OCI-LY1 (cell line): ENCODE data around the gene AJUBA.

ENCODE experiments used
- H2AFZ ChIP-seq: fragments of 200-600 bp; sonication (generic), shearing (Covaris generic); 2 replicates; pipeline ENCODE4 v1.6.0; 2014; ENCODE audit warnings: antibody characterized with exemption, mild to moderate bottlenecking, low read length
- H3F3A ChIP-seq: fragments of 200-600 bp; sonication (generic), shearing (Covaris generic); 2 replicates; pipeline ENCODE4 v1.6.0; 2014; ENCODE audit warnings: mild to moderate bottlenecking, antibody characterized with exemption, low read length, moderate library complexity; ENCODE audit not compliant: insufficient read depth
- H3K27ac ChIP-seq: fragments of 200-600 bp; sonication (generic); 2 replicates; pipeline ENCODE4 v1.5.1; 2014; ENCODE audit warnings: low read length, mixed run types, mild to moderate bottlenecking, low read depth; ENCODE audit not compliant: poor library complexity, severe bottlenecking
- H3K27me3 ChIP-seq: fragments of 200-600 bp; sonication (generic); 2 replicates; pipeline ENCODE4 v1.6.0; 2014; ENCODE audit warnings: antibody characterized with exemption, mild to moderate bottlenecking, low read length, moderate library complexity; ENCODE audit not compliant: insufficient read depth
- H3K36me3 ChIP-seq: fragments of 200-600 bp; sonication (generic); 2 replicates; pipeline ENCODE4 v1.6.1; 2014; ENCODE audit warnings: mild to moderate bottlenecking, antibody characterized with exemption, low read length, moderate library complexity, mixed read lengths; ENCODE audit not compliant: insufficient read depth
- H3K4me1 ChIP-seq: fragments of 200-600 bp; sonication (generic); 2 replicates; pipeline ENCODE4 v1.5.1; 2014; ENCODE audit warnings: mild to moderate bottlenecking, low read length, moderate library complexity; ENCODE audit not compliant: insufficient read depth, severe bottlenecking
- H3K4me2 ChIP-seq: fragments of 200-600 bp; sonication (generic), shearing (Covaris generic); 2 replicates; pipeline ENCODE4 v1.6.1; 2014; ENCODE audit warnings: low read length
- H3K4me3 ChIP-seq: fragments of 200-600 bp; sonication (generic); 2 replicates; pipeline ENCODE4 v1.5.1; 2014; ENCODE audit warnings: low read length, low read depth, mild to moderate bottlenecking, mixed read lengths; ENCODE audit not compliant: poor library complexity, severe bottlenecking
- H3K79me2 ChIP-seq: fragments of 200-600 bp; shearing (Covaris generic); 2 replicates; pipeline ENCODE4 v1.6.1; 2016; ENCODE audit warnings: mixed run types, low read length, mixed read lengths; ENCODE audit not compliant: insufficient read depth
- H3K9ac ChIP-seq: fragments of 200-600 bp; sonication (generic), shearing (Covaris generic); 2 replicates; pipeline ENCODE4 v1.6.1; 2014; ENCODE audit warnings: mild to moderate bottlenecking, low read length, mixed read lengths
- H3K9me2 ChIP-seq: fragments of 200-600 bp; sonication (generic), shearing (Covaris generic); 2 replicates; pipeline ENCODE4 v1.6.1; 2014; ENCODE audit warnings: low read depth, mild to moderate bottlenecking, low read length, mixed read lengths
- H3K9me3 ChIP-seq: fragments of 200-600 bp; shearing (Covaris generic); 2 replicates; pipeline ENCODE4 v1.6.1; 2014; ENCODE audit warnings: low read length, mixed read lengths
- H4K20me1 ChIP-seq: fragments of 200-600 bp; sonication (generic), shearing (Covaris generic); 2 replicates; pipeline ENCODE4 v1.6.0; 2016; ENCODE audit warnings: mild to moderate bottlenecking, low read length; ENCODE audit not compliant: insufficient read depth
- CTCF ChIP-seq: fragments of 200-600 bp; sonication (generic), shearing (Covaris generic); IDR thresholded peaks from 2 replicates; pipeline ENCODE4 v1.5.1; 2017; ENCODE audit warnings: mild to moderate bottlenecking, antibody characterized with exemption, low read length, moderate library complexity, mixed read lengths
- EZH2 ChIP-seq: fragments of 200-600 bp; sonication (generic), shearing (Covaris generic); IDR thresholded peaks from 2 replicates; pipeline ENCODE4 v1.8.0; 2017; ENCODE audit warnings: borderline replicate concordance, mixed run types, mild to moderate bottlenecking, antibody characterized with exemption, low read length, moderate library complexity, mixed read lengths

The AJUBA gene

GRCh38 chr14:22994762-22995275, 12.5 kb upstream of the AJUBA start:
- no peaks in the 10 kb centered on the region for H3K9me3 ChIP-seq
- peaks cover 9% of the 10 kb centered on the region for H3K36me3 ChIP-seq
- no peak overlapping the region for H3K4me2 ChIP-seq
- TF ChIP-seq EZH2, result no peak
- peak; percentile 79 for TF ChIP-seq CTCF
- no peaks in the 10 kb centered on the region for H3F3A ChIP-seq
- no peaks in the 10 kb centered on the region for H3K4me1 ChIP-seq
- H3K79me2 ChIP-seq, result no peaks in the 10 kb centered on the region
- H3K9me2 ChIP-seq, result no peaks in the 10 kb centered on the region
- H2AFZ ChIP-seq, result no peak overlapping the region
- H3K27me3 ChIP-seq, result no peaks in the 10 kb centered on the region
- no peak overlapping the region for H3K4me3 ChIP-seq
- H4K20me1 ChIP-seq, result no peaks in the 10 kb centered on the region
- no peak overlapping the region for H3K27ac ChIP-seq
- H3K9ac ChIP-seq, result no peak overlapping the region

- no peak overlapping the region for H3K4me3 ChIP-seq
- H3K9me3 ChIP-seq, result no peaks in the 10 kb centered on the region
- no peaks in the 10 kb centered on the region for H3K4me1 ChIP-seq
- no peak overlapping the region for H3K27ac ChIP-seq
- no peaks in the 10 kb centered on the region for H3K9me2 ChIP-seq
- no peaks in the 10 kb centered on the region for H3K79me2 ChIP-seq
- H3K9ac ChIP-seq, result no peak overlapping the region
- TF ChIP-seq EZH2 (no peak), CTCF (no peak)
- H2AFZ ChIP-seq, result no peak overlapping the region
- no peaks in the 10 kb centered on the region for H4K20me1 ChIP-seq
- no peak overlapping the region for H3K4me2 ChIP-seq
- H3K36me3 ChIP-seq, result peaks cover 4% of the 10 kb centered on the region; the same call in 1 of the 2 replicates
- no peaks in the 10 kb centered on the region for H3K27me3 ChIP-seq
- H3F3A ChIP-seq, result no peaks in the 10 kb centered on the region
These were observed 11.2 kb upstream of the AJUBA start for GRCh38 chr14:22993517-22993916.

- H2AFZ ChIP-seq, result no peak overlapping the region
- no peaks in the 10 kb centered on the region for H3K27me3 ChIP-seq
- H3K4me1 ChIP-seq, result peaks cover 7% of the 10 kb centered on the region
- TF ChIP-seq EZH2 (no peak), CTCF (no peak)
- no peak overlapping the region for H3K4me2 ChIP-seq
- H3K9me2 ChIP-seq, result no peaks in the 10 kb centered on the region
- no peaks in the 10 kb centered on the region for H3K9me3 ChIP-seq
- H3K79me2 ChIP-seq, result no peaks in the 10 kb centered on the region
- 0 out of 2 replicates have a peak, but pooled peaks cover 4% of the 10 kb centered on the region for H3K36me3 ChIP-seq
- no peak overlapping the region for H3K27ac ChIP-seq
- H3K4me3 ChIP-seq, result no peak overlapping the region
- no peak overlapping the region for H3K9ac ChIP-seq
- no peaks in the 10 kb centered on the region for H3F3A ChIP-seq
- H4K20me1 ChIP-seq, result no peaks in the 10 kb centered on the region
These were observed 9.5 kb upstream of the AJUBA start for GRCh38 chr14:22991852-22992251.
